ENCODE data around the gene ABCG1.

- TF ChIP-seq JUN (IDR thresholded peaks at IDR 0.05; ENCODE audit: borderline replicate concordance, insufficient read depth, insufficient read length, low read depth) (no peak), CTCF (IDR thresholded peaks at IDR 0.05; ENCODE audit: extremely low read depth in 1 of 2, insufficient read depth in 1 of 2, low read depth in 1 of 2, low read length in 2 of 2) (no peak), MAX (IDR thresholded peaks at IDR 0.05; ENCODE audit: insufficient read depth, insufficient read length) (no peak), FOS (IDR thresholded peaks at IDR 0.05; ENCODE audit: borderline replicate concordance, insufficient read depth, low read length) (no peak)
Measured at GRCh38 chr21:42269386-42269785, 50.4 kb downstream of the ABCG1 start.

Measured in endothelial cell of umbilical vein (primary cell).